Hematopoietic multipotent progenitor cell treated with erythropoietin and hydrocortisone succinate and interleukin-3 and kit ligand, for 15 days (in vitro differentiated cells): ENCODE results near the gene WBP1.
A peak's percentile ranks its signal among the peaks of the same experiment; 100 is the strongest.

Source experiments
- DNase-seq: peaks from one replicate; pipeline ENCODE4 v3.0.0-alpha.2; 2015; ENCODE audit warnings: low spot score

Gene WBP1

DNA sequence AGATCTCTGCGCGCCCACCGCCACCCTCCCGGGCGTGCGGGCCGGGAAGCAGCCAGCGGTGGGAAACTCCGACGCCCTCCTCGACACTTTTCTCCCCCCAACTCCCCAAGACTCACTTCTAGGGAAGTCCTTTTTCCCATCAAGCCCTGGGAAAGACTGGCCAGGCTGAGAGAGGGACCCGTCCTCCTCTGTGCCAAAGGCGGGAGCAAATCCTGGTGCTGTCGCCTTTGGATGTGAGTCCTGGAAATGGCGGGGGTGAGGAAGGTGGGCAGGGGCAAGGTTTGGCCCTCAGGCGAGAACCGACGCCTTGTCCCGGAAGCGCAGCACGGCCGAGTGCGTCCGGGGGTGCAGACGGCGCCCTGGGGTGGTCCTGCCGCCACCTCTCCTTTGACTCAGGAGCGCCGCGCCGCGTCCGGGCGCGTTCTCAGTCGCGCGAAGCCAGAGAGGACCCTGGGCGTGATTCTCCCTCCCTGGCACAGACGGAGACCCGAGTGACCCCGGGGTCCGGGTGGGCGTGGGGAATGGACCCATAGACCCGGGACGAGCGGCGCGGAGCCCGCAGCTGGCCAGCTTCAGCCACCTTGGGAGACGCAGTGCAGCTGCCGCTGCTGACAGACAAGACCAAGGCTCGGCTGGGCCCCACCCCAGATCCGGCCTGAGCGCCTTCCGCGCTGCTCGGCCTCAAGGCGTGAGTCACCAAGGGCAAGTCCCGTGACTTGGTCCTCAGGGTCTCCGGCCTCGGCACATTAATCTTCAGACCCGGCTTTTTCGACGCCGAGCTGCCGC, 44.7 kb downstream of the WBP1 start:
- peak; percentile 67 for DNase-seq

DNA sequence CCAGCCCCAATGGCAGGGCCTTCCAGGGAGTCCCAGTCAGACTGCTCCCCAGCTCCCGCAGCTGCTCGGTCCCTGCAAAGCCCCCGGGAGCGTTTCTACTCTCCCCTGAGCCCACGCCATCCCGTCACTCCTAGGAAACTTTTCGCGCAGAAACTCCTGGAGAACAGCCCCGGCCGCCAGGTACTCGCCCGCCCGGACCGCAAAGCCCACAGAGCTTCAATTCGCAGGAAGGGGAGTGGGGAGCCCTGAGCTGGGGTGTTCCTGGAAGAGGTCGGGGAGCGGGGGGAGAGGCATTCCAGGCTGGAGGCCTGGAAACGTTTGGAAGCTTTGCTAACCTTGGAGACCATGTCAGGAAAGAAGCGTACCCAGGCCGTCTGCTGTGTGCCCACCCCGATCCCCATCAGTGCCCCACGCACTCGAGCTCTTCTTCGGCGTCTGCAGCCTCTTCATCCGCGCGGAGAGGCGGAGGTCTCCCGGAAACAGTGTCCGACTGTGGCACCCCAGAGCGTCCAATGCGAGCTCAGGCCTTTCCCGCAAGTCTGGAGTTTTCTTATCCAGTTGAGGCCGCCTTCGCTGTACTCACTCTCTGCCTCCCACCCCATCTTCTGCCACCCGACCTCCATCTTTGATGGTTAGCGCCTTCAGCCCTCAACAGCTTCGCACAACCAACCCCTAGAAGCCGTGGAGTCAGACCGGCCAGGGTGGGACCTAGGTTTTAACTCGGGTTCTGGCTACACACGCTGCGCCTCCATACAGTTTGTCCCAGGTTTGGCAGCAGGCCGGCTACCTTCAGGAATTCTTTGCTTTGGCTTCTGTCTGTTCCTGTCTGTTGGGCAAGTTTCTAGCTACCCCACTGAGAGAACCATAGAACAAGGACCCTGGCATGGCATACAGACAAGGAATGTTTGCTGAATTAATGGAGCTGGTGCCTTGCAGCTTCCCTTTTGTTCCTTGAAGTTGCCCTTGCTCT, 45.6 kb downstream of the WBP1 start:
- no peak for DNase-seq

DNA sequence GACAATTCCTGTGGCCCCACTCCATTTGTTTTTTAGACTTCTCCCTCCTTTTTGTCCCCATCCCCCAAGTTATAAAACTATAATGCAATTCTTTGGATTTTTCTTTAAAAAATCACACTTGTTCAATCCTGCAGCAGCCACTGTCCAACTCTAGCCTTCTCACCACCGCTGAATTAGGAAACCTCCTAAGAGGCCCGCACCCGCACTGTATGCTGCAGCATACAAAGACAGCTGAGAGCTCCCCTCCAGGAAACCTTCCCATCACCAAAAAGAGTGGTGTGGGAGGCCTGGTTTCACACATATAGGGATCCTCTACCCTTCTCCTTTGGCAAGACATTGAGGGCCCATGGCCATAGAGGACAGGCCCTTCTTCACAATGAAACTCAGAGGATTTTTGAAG, 46.4 kb downstream of the WBP1 start:
- DNase-seq, result no peak

DNA sequence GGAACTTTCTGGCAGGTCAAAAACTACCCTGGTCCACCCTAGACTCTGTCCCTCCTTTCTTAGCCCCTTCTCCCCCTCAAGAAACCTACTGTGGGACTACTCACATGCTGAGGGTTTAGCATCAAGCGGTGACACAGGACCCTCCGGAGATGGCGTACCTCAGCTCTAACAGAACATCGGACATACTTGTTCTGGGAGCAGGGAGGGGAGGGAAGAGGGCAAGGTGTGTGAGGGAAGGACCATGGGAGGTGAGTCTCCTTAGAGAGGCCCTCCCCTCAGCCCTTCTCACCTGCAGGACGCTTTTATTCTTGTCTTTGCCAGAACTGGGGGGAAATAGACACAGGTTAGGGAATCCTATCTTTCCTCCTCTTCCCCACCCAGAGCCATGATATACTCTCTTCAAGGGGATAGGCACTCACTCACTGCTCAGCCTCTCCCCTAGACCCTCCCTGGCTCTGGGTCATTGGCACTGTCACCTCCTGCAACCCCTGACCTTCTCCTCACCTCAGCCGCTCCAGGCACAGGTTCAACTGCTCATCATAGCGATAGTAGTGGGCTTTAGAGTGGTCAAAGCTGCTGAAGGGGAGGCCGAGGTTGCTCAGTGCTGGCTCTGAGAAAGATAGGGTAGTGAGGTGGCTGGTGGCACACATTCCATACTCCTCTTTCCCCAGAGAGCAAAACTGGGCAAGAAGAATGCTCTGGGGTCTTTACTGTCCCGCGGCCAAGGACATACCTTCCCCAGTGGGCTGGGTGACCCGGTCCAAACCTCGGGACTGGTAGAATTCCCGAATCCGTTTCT, 47.4 kb downstream of the WBP1 start:
- no peak for DNase-seq

DNA sequence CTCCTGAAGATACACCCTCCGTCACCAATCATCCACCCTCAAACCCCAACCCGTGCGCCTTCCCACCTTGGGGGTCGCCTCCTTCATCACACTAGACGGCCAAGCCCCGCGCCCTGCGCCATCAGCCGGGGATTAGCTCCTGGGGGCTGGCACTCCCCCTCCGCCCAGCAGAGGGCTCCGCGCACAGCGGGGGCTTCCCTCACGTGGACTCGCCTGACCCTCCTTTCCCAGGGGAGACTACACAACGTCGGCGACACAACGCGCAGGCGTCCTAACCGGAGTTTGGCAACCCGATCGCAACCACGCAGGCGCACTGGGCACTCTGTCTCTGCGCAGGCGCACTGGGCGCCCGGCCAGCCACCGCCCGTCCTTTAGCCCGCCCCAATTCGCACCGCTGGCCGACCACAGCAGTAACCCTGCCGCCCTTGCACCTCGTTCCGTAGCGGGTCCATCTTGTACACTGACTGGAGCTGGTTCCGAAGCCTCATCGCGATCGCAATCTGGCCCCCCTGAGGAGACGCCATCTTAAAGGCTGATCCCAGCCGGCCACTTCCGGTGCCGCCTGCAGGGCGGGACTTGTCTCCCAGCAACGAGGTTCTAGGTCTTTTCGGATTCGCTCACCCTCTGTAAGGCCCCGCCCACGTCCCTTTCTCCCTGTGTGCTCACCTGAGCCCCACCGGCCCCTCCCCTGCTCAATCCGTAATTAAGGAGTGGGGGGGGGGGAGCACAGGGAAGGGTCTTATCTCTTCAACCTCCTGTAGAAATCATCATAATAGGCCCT, 49.1 kb downstream of the WBP1 start, which contains the start of gene PCGF1:
PCGF1 (minus strand) TSS at position 551 of the 781 bp plus-strand sequence; CDS start at position 524, 27 bp downstream.
- DNase-seq, result peak; percentile 99

DNA sequence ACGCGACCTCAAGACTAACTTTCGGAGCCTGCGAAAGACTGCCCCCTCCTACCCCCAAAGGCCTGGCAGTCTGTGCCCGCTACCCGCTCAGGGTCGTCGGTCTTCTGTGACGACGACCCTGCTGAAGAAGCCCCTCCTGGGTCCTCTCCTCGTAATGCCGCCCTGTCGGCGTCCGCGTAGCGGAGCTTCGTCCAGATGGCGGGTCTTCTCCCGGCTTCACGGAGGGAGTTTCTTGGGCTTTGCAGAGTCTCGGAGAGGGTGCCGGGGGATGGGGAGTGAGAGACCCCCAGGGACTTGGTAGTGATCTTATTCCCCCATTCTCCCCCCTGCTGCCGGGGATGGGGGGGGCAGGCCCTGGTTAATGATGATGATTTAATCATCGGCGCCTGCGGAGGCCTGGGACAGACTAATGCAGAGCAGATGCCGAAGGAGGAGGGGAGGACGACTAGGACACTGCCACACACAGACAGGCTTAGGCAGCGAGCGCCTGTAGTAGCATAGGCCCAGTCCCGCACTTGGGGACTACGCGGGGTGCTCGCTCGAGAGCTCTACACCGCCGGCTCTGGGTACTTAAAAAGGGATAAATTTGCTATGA, 49.8 kb downstream of the WBP1 start:
- no peak for DNase-seq

DNA sequence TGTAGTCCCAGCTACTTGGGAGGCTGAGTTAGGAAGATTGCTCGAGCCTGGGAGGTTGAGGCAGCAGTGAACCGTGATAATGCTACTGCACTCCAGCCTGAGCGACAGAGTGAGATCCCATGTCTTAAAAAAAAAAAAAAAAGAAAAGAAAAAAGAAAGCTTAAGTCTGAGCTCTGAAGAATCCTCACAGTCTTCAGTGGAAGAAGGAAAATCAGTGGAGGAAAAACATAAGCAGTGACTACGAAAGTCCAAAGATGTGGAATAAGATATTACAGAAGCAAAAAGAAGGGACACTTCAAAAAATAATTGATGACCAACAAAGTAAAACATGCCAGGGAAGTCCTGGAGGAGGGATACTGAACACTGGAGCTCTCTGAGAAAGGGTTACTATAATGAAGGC, 52.0 kb downstream of the WBP1 start:
- DNase-seq, result no peak
